Fibroblast of lung (primary cell): Measurements from ENCODE around the gene HECTD1. TPM values are rescaled to one million over a fixed set of nuclear protein-coding genes. Genes with fewer than 3 reads are reported as not detected.
"Not testable (repeated sequence)": the region's sequence is repeated elsewhere in the genome, so short reads cannot be mapped to it uniquely, and the experiment has no call there.

ENCODE experiments used
- DNase-seq, 2 donors: peaks; one replicate each; pipeline versions ENCODE4 v3.0.0 to v3.0.0-alpha.2; 2010; ENCODE audit warnings: low read depth in 2 of 2
- H2AFZ ChIP-seq: 2 replicates; pipeline ENCODE4 v1.5.1; 2012; ENCODE audit warnings: low read length, control low read depth, inconsistent platforms
- H3K27ac ChIP-seq: 2 replicates; pipeline ENCODE4 v1.5.1; 2011; ENCODE audit warnings: low read length, control low read depth; ENCODE audit not compliant: insufficient read depth
- H3K27me3 ChIP-seq: 2 replicates; pipeline ENCODE4 v1.5.1; 2011; ENCODE audit warnings: mild to moderate bottlenecking, low read length; ENCODE audit not compliant: control insufficient read depth, insufficient read depth
- H3K36me3 ChIP-seq: 2 replicates; pipeline ENCODE4 v1.5.1; 2011; ENCODE audit warnings: low read length; ENCODE audit not compliant: control insufficient read depth, insufficient read depth
- H3K4me1 ChIP-seq: 2 replicates; pipeline ENCODE4 v1.5.1; 2011; ENCODE audit warnings: low read length; ENCODE audit not compliant: control insufficient read depth, insufficient read depth; ENCODE audit errors: extremely low read depth
- H3K4me2 ChIP-seq: 2 replicates; pipeline ENCODE4 v1.5.1; 2011; ENCODE audit warnings: low read length, control low read depth; ENCODE audit not compliant: insufficient read depth; ENCODE audit errors: extremely low read depth
- H3K4me3 ChIP-seq, 4 experiments: fragments of 200-600 bp in 1 of 4; sonication (generic) in 1 of 4; replicated peaks in 1 of 4; 2 replicates each; pipeline ENCODE4 v1.5.1; 2011 to 2016; ENCODE audit warnings: low read length in 4 of 4, low read depth in 3 of 4, mild to moderate bottlenecking in 3 of 4, control low read depth in 2 of 4, inconsistent platforms in 1 of 4, mixed read lengths in 1 of 4; ENCODE audit not compliant: insufficient read depth in 1 of 4; ENCODE audit errors: control extremely low read depth in 1 of 4
- H3K79me2 ChIP-seq: 2 replicates; pipeline ENCODE4 v1.5.1; 2012; ENCODE audit warnings: mild to moderate bottlenecking, low read length, inconsistent platforms; ENCODE audit not compliant: control insufficient read depth, insufficient read depth
- H3K9ac ChIP-seq: 2 replicates; pipeline ENCODE4 v1.5.1; 2011; ENCODE audit warnings: mild to moderate bottlenecking, low read length, control low read depth; ENCODE audit not compliant: insufficient read depth
- H3K9me3 ChIP-seq: 2 replicates; pipeline ENCODE4 v1.5.1; 2012; ENCODE audit warnings: low read depth, low read length; ENCODE audit not compliant: control insufficient read depth, insufficient read depth
- H4K20me1 ChIP-seq: 2 replicates; pipeline ENCODE4 v1.5.1; 2011; ENCODE audit warnings: low read length; ENCODE audit not compliant: control insufficient read depth, insufficient read depth; ENCODE audit errors: extremely low read depth
- CTCF ChIP-seq, 2 donors: IDR thresholded peaks in 1 of 2; conservative IDR thresholded peaks in 1 of 2; 1 replicate in 1 of 2; 2 replicates in 1 of 2; pipeline ENCODE4 v1.5.1; 2011 to 2012; ENCODE audit warnings: low read length in 2 of 2, control low read depth in 1 of 2, inconsistent platforms in 1 of 2, low read depth in 1 of 2, mild to moderate bottlenecking in 1 of 2
- EZH2 ChIP-seq: IDR thresholded peaks from 2 replicates; pipeline ENCODE4 v1.5.1; 2012; ENCODE audit warnings: low read length, control low read depth, mild to moderate bottlenecking; ENCODE audit errors: missing control alignments
- polyA plus RNA-seq, 2 donors: library from polyadenylated mRNA; depleted of rRNA in 1 of 2; stranded (reverse) in 1 of 2; unstranded in 1 of 2; fragments of >200 nt; gene quantifications; 2 replicates each; pipeline ENCODE4 v1.2.1, GENCODE V29; 2011 to 2012; ENCODE audit warnings: missing spikeins in 1 of 2
- total RNA-seq: library from RNA; depleted of rRNA; stranded (reverse); fragments of >200 nt; gene quantifications from 2 replicates; pipeline ENCODE4 v1.2.1, GENCODE V29; 2014

The HECTD1 gene
- total and polyA plus RNA-seq, 2 donors (not counting 1 experiment from before 2014, with no cell fraction given): 135 to 534 TPM

- Histone ChIP-seq H3K4me1 (peaks cover 6% of the 10 kb centered on the region), H3K4me3 (peak overlapping the region; percentile 39 to 91 (median 72)), H3K9me3 (no peaks in the 10 kb centered on the region), H3K27me3 (no peaks in the 10 kb centered on the region), H3K36me3 (peaks cover 5% of the 10 kb centered on the region), H3K4me2 (peak overlapping the region; percentile 92), H3K9ac (peak overlapping the region; percentile 14), H3K27ac (peak overlapping the region; percentile 94), H4K20me1 (no peaks in the 10 kb centered on the region), H3K79me2 (peaks cover 68% of the 10 kb centered on the region), H2AFZ (no peak overlapping the region)
- TF ChIP-seq EZH2 (no peak), CTCF (conservative IDR thresholded peaks at IDR 0.05 in 1 of 2, IDR thresholded peaks at IDR 0.05 in 1 of 2; ENCODE audit: low read depth in 1 of 2, low read length in 2 of 2) (no peak)
- DNase-seq: peak in 1 of 2 donors; percentile 20
These were observed 2.7 kb downstream of the HECTD1 start for GRCh38 chr14:31204593-31205534.

GRCh38 chr14:31203899-31204592 lies 3.5 kb downstream of the HECTD1 start:
- H3K4me1 ChIP-seq, H3K27ac ChIP-seq, H4K20me1 ChIP-seq, H3K27me3 ChIP-seq, H3K36me3 ChIP-seq, DNase-seq, H2AFZ ChIP-seq, H3K9ac ChIP-seq, H3K4me2 ChIP-seq, H3K9me3 ChIP-seq: not testable (repeated sequence)
- Histone ChIP-seq H3K79me2 (peaks cover 74% of the 10 kb centered on the region), H3K4me3 (peak overlapping the region in 2 of 4 experiments; percentile 89 to 91)

- Histone ChIP-seq H3K4me2 (no peak overlapping the region), H3K36me3 (peaks cover 5% of the 10 kb centered on the region), H3K4me3 (no peak overlapping the region), H2AFZ (no peak overlapping the region), H3K27ac (no peak overlapping the region), H3K9me3 (no peaks in the 10 kb centered on the region), H3K4me1 (peaks cover under 1% of the 10 kb centered on the region), H3K27me3 (no peaks in the 10 kb centered on the region), H4K20me1 (no peaks in the 10 kb centered on the region), H3K79me2 (peaks cover 80% of the 10 kb centered on the region), H3K9ac (no peak overlapping the region)
- TF ChIP-seq CTCF (conservative IDR thresholded peaks at IDR 0.05 in 1 of 2, IDR thresholded peaks at IDR 0.05 in 1 of 2; ENCODE audit: low read depth in 1 of 2, low read length in 2 of 2) (no peak), EZH2 (no peak)
- DNase-seq: no peak
These were observed 4.2 kb downstream of the HECTD1 start for GRCh38 chr14:31203414-31203742.
